ENCODE results near the gene FOXO4.
A peak's percentile ranks its signal among the peaks of the same experiment; 100 is the strongest.

FOXO4 gene

GRCh38 chrX:71106427-71106826, 10.8 kb downstream of the FOXO4 start, which contains the start of gene CXorf65:
CXorf65 (minus strand) TSS chrX:71106740; CDS start chrX:71106556, 184 bp downstream.
- TF ChIP-seq POLR2A (IDR thresholded peaks at IDR 0.05; ENCODE audit: low read length) (peak; percentile 34), GATA1 (IDR thresholded peaks at IDR 0.05; ENCODE audit: low read depth, low read length) (no peak)
- peak; percentile 62 to 66 for DNase-seq

GRCh38 chrX:71107245-71107644, 11.6 kb downstream of the FOXO4 start:
- no peak for TF ChIP-seq GATA1 (IDR thresholded peaks at IDR 0.05; ENCODE audit: low read depth, low read length)
- no peak for DNase-seq

GRCh38 chrX:71107762-71108360, 12.2 kb downstream of the FOXO4 start:
- DNase-seq = peak; percentile 47 to 71
- no peak for TF ChIP-seq GATA1 (IDR thresholded peaks at IDR 0.05; ENCODE audit: low read depth, low read length)
- TF ChIP-seq POLR2A (IDR thresholded peaks at IDR 0.05; ENCODE audit: low read length) = no peak

- no peak for DNase-seq
- TF ChIP-seq GATA1 (IDR thresholded peaks at IDR 0.05; ENCODE audit: low read depth, low read length) (no peak), POLR2A (IDR thresholded peaks at IDR 0.05; ENCODE audit: low read length) (no peak)
These were observed 13.4 kb downstream of the FOXO4 start for GRCh38 chrX:71109051-71109450.

DNA sequence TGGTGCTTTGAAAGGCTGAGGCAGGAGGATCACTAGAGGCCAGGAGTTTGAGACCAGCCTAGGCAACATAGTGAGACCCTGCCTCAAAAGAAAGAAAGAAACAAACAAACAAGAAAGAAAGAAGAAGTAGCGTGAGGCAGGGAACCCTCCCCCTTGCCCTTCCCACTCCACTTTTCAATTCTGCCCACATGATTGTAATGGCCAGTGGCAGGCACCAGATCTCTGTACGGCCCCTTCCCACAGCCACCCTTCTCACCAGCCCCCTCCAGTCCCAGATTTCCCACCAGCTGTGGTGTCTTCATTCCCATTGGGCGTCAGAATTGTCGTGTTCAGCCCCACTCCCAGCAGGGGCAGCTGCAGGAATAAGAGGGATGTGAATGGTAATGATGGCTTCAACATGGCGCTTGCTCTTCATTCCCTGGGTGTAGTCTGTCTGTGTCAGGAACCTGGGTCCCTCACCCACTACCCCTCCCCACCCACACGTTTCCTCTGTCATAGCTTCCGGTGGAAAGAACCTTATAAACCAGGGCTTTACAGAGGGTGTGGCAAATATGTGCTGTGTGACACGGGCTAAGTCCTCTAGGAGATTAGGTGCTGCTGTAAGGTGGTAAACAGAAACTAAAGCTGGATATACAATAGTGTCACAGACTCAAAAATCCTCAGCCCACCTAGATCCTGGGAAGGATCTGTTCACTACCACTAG, 15.6 kb downstream of the FOXO4 start, which contains the start of gene IL2RG:
IL2RG (minus strand) TSS at position 437 of the 703 bp plus-strand sequence; CDS start at position 399, 38 bp downstream.
- peak; percentile 8 to 15 for DNase-seq
- TF ChIP-seq GATA1 (IDR thresholded peaks at IDR 0.05; ENCODE audit: low read depth, low read length) (no peak), POLR2A (IDR thresholded peaks at IDR 0.05; ENCODE audit: low read length) (peak; percentile 67)

DNA sequence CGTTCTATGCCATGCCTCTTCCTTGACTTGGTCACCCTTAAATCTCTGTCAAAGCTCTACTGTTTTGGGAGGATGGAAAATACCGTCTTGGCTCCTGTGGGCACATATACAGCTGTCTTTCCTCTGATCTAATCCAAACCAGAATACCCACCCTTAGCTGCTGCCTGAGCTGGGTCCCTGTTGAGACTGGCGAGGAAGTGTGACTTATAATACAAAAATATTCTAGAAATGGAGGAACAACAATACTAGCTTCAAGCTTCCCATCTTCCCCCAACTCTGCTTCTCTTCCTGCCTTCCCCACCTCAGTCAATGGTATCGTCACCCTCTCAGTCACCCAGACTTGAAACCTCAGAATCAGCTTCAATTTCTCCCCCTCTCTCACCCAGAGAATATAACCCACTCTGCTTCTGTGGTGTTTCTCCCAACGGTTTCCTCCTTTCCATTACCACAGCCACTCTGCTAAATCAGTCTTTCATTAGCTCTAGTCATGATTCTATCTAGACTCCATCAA, 16.3 kb downstream of the FOXO4 start:
- no peak for DNase-seq
- TF ChIP-seq GATA1 (IDR thresholded peaks at IDR 0.05; ENCODE audit: low read depth, low read length) (no peak), POLR2A (IDR thresholded peaks at IDR 0.05; ENCODE audit: low read length) (peak; percentile 10)

DNA sequence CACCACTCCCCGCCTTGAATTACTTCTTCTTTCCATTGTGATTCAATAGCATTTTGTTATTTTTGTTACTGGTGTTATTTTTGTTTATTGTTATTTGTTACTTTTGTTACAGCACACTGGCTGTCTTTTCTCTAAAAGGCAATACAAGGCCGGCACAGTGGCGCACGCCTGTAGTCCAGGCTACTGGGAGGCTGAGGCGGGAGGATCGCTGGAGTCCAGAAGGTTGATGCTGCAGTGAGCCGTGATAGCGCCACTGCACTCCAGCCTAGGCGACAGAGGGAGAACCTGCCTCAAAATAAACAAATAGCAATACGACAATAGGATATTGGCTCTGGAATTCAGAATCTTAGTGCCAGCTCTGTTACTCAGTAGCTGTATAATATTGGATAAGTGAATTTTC, 21.7 kb downstream of the FOXO4 start:
- no peak for DNase-seq
- TF ChIP-seq GATA1 (IDR thresholded peaks at IDR 0.05; ENCODE audit: low read depth, low read length) (no peak), POLR2A (IDR thresholded peaks at IDR 0.05; ENCODE audit: low read length) (no peak)

GRCh38 chrX:71118032-71118984, 22.7 kb downstream of the FOXO4 start, which contains the start of gene MED12:
MED12 (plus strand) TSS chrX:71118596; CDS start chrX:71118755, 159 bp downstream.
- TF ChIP-seq POLR2A (IDR thresholded peaks at IDR 0.05; ENCODE audit: low read length) = peak; percentile 73
- TF ChIP-seq GATA1 (IDR thresholded peaks at IDR 0.05; ENCODE audit: low read depth, low read length) = no peak
- DNase-seq = peak; percentile 83 to 84

GRCh38 chrX:71118985-71119535, 23.4 kb downstream of the FOXO4 start:
- DNase-seq = peak; percentile 37 to 51
- TF ChIP-seq POLR2A (IDR thresholded peaks at IDR 0.05; ENCODE audit: low read length) = no peak

DNA sequence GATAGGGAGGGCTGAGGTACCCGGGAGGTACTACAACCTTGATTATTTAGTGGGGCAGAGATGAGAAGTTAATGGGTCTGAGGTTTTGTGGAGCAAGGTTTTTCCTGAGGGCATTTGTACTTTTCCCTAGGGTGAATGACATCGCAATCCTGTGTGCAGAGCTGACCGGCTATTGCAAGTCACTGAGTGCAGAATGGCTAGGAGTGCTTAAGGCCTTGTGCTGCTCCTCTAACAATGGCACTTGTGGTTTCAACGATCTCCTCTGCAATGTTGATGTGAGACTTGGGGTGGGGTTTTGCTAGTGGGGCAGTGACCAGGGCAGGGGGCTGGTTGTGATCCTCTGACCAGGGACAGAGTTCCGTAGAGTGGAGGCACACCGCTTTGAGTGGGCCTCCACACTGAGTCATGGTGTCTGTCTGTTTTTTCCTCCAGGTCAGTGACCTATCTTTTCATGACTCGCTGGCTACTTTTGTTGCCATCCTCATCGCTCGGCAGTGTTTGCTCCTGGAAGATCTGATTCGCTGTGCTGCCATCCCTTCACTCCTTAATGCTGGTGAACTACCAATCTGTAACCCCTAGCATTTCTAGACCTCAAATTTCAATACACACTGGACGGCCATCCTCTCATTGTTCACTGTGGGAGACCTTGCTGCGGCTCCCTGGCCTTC, 32.6 kb downstream of the FOXO4 start:
- TF ChIP-seq GATA1 (IDR thresholded peaks at IDR 0.05; ENCODE audit: low read depth, low read length) = no peak
- no peak for DNase-seq

GRCh38 chrX:71128915-71129765, 33.5 kb downstream of the FOXO4 start:
- DNase-seq = peak; percentile 77 to 84
- no peak for TF ChIP-seq POLR2A (IDR thresholded peaks at IDR 0.05; ENCODE audit: low read length)

GRCh38 chrX:71131510-71131909, 35.9 kb downstream of the FOXO4 start:
- DNase-seq = peak; percentile 83 to 91
- TF ChIP-seq GATA1 (IDR thresholded peaks at IDR 0.05; ENCODE audit: low read depth, low read length) = peak; percentile 46
- no peak for TF ChIP-seq POLR2A (IDR thresholded peaks at IDR 0.05; ENCODE audit: low read length)
